ENCODE measurements around the gene PAX4. TPM values are rescaled to one million over a fixed set of nuclear protein-coding genes. Genes with fewer than 3 reads are reported as not detected.

PAX4 gene
- total and polyA plus RNA-seq, 2 donors (not counting 3 experiments of a cell fraction or from before 2014, with no cell fraction given): not detected

DNA sequence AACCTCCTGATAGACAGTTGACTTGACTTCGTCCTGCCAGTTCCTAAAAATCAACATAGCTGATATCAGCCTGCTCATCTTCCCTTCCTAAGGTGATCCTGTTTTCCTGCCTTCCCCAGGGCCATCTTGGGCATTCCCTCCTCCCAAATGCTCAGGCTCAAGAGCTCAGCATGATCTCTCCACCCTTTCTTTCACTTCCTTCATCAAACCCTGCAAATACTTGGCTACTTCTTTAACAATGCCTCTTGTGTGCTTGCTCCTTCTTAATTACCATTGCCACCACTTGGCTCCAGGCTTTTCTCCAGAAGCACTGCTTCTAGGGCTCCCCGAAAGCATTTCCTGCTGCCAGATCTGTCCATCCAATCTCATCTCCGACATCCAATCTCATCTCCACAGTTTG is 17.1 kb downstream of the PAX4 start:
- Histone ChIP-seq H3K27ac (ENCODE audit: insufficient read depth, low read depth, low read length) (no peak overlapping the region), H2AFZ (ENCODE audit: low read depth, low read length) (no peak overlapping the region), H3K27me3 (ENCODE audit: control insufficient read depth in 2 of 2, insufficient read depth in 2 of 2, low read length in 2 of 2) (peaks cover 0 to 13% of the 10 kb centered on the region in 2 experiments), H3K9ac (replicated peaks; ENCODE audit: extremely low read depth, insufficient read depth, low read length) (no peak overlapping the region), H3K9me3 (replicated peaks; ENCODE audit: control insufficient read depth, insufficient read depth, low read length) (no peaks in the 10 kb centered on the region), H3K4me3 (replicated peaks in 1 of 3; ENCODE audit: insufficient read depth in 1 of 3, low read depth in 1 of 3, low read length in 3 of 3) (no peak overlapping the region), H3K4me1 (ENCODE audit: control insufficient read depth, extremely low read depth, insufficient read depth, low read length) (no peaks in the 10 kb centered on the region), H4K20me1 (replicated peaks; ENCODE audit: control insufficient read depth, extremely low read depth, insufficient read depth, low read length) (no peaks in the 10 kb centered on the region), H3K4me2 (ENCODE audit: insufficient read depth, low read length) (no peak overlapping the region), H3K9me1 (replicated peaks; ENCODE audit: control insufficient read depth, extremely low read depth, insufficient read depth, low read length) (no peaks in the 10 kb centered on the region), H3K36me3 (ENCODE audit: control insufficient read depth in 2 of 2, extremely low read depth in 1 of 2, insufficient read depth in 2 of 2, low read length in 2 of 2) (no peaks in the 10 kb centered on the region), H3K79me2 (ENCODE audit: control insufficient read depth, insufficient read depth, low read length) (no peaks in the 10 kb centered on the region)
- ChIA-PET CTCF (no interaction called here), POLR2A (no interaction called here)
- no peak for TF ChIP-seq EZH2 (IDR thresholded peaks at IDR 0.05; ENCODE audit: borderline replicate concordance, low read depth, low read length, severe bottlenecking)
- TF ChIP-seq CTCF (IDR thresholded peaks at IDR 0.05; ENCODE audit: extremely low read depth in 1 of 2, insufficient read depth in 1 of 2, low read depth in 1 of 2, low read length in 2 of 2): no peak
- TF ChIP-seq, protein P1, sequence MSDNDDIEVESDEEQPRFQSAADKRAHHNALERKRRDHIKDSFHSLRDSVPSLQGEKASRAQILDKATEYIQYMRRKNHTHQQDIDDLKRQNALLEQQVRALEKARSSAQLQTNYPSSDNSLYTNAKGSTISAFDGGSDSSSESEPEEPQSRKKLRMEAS (IDR thresholded peaks at IDR 0.05; ENCODE audit: insufficient read depth, insufficient read length): no peak
- TF ChIP-seq POLR2A (IDR thresholded peaks at IDR 0.05; ENCODE audit: low read depth, low read length): no peak
- TF ChIP-seq GATA2 (IDR thresholded peaks at IDR 0.05; ENCODE audit: insufficient read depth, insufficient read length, low read depth, low read length): no peak
- no peak for TF ChIP-seq MYC (IDR thresholded peaks at IDR 0.05; ENCODE audit: low read depth, low read length)
- TF ChIP-seq POLR2AphosphoS5 (IDR thresholded peaks at IDR 0.05; ENCODE audit: insufficient read depth, low read depth, low read length): no peak
- no peak for TF ChIP-seq JUN (IDR thresholded peaks at IDR 0.05; ENCODE audit: borderline replicate concordance, insufficient read depth, insufficient read length, low read depth)
- no peak for TF ChIP-seq FOS (IDR thresholded peaks at IDR 0.05; ENCODE audit: borderline replicate concordance, insufficient read depth, low read length)
- FAIRE-seq (no peak), DNase-seq (ENCODE audit: low read depth, low spot score) (no peak)
- dilution Hi-C loops (cut with MboI; ENCODE audit: extremely low pct_ligation_motif_present, low sequenced_read_pairs): no loop called here
- BruUV-seq (replicated peaks): no TSS peak
- intact Hi-C loops (cut with micrococcal nuclease): no loop called here

Data from endothelial cell of umbilical vein (primary cell).